ENCODE results near the gene PEX19. TPM values are rescaled to one million over a fixed set of nuclear protein-coding genes. Genes with fewer than 3 reads are reported as not detected.

PEX19 gene
- total and polyA plus RNA-seq, 2 experiments from 2014 or later: 82.5 to 172 TPM

- peak overlapping the region; percentile 98 for H3K27ac ChIP-seq
- DNase-seq (ENCODE audit: low read depth in 1 of 2, low spot score in 1 of 2): peak; percentile 48 to 75
- peak overlapping the region; percentile 81 for H3K4me3 ChIP-seq
- no peaks in the 10 kb centered on the region for H3K9me3 ChIP-seq (ENCODE audit: low read depth)
- H3K4me1 ChIP-seq (ENCODE audit: low read depth): peaks cover 26% of the 10 kb centered on the region
- TF ChIP-seq, protein P1, sequence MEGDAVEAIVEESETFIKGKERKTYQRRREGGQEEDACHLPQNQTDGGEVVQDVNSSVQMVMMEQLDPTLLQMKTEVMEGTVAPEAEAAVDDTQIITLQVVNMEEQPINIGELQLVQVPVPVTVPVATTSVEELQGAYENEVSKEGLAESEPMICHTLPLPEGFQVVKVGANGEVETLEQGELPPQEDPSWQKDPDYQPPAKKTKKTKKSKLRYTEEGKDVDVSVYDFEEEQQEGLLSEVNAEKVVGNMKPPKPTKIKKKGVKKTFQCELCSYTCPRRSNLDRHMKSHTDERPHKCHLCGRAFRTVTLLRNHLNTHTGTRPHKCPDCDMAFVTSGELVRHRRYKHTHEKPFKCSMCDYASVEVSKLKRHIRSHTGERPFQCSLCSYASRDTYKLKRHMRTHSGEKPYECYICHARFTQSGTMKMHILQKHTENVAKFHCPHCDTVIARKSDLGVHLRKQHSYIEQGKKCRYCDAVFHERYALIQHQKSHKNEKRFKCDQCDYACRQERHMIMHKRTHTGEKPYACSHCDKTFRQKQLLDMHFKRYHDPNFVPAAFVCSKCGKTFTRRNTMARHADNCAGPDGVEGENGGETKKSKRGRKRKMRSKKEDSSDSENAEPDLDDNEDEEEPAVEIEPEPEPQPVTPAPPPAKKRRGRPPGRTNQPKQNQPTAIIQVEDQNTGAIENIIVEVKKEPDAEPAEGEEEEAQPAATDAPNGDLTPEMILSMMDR (IDR thresholded peaks at IDR 0.05; ENCODE audit: low read depth, low read length): no peak
- no peaks in the 10 kb centered on the region for H3K27me3 ChIP-seq
- H3K36me3 ChIP-seq: no peaks in the 10 kb centered on the region
Measured at GRCh38 chr1:160261556-160261892, 23.4 kb downstream of the PEX19 start.

DNA sequence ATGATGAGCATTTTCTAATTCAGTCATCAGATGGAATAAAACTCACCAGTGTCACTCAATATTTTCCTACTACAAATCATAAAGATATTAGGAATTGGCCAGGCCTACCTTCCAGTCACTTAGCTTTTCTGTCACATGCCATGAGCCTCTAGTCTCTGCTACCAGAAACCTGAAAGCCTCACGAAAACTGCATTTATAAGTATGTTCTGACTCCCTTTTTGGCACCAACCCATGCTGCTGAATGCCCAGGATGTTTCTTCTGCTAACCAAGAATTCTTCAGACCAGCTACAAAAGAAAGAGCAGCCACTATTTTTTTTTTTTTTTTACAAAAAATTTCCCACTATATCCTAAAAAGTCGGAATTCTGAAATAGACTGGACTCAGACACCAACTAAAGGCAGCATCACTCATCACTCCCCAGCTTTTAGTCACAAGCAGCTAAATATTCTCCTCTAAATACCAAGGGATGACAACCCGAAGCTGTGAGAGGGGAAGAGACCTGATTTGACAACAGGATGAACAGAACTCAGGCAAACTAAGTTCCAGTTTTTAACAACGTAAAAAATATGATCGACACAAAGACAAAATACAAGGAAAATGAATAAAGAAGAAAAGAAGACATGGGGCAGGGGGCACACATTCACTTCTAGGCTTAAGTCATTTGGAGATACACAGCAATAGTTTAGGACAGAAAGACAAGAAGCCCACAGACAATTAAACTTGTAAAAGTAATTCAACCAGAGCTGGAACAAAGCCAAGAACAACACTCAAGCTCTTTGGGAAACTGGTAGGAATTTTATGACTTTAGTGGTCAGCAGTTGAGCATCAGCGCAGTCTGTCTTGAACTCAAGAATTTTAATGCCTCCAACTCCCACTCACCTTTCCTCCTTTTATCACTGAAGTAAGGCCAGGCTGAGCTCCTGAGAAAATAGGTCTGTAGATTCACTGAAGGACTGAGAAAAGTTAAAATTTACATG is 24.2 kb downstream of the PEX19 start:
- no peaks in the 10 kb centered on the region for H3K36me3 ChIP-seq
- H3K9me3 ChIP-seq (ENCODE audit: low read depth): no peaks in the 10 kb centered on the region
- TF ChIP-seq, protein P1 (IDR thresholded peaks at IDR 0.05; ENCODE audit: low read depth, low read length): no peak
- no peaks in the 10 kb centered on the region for H3K27me3 ChIP-seq
- H3K4me3 ChIP-seq: peak overlapping the region; percentile 81
- DNase-seq (ENCODE audit: low read depth in 1 of 2, low spot score in 1 of 2): peak; percentile 39 to 92
- peak overlapping the region; percentile 98 for H3K27ac ChIP-seq
- peaks cover 32% of the 10 kb centered on the region for H3K4me1 ChIP-seq (ENCODE audit: low read depth)

- DNase-seq (ENCODE audit: low read depth in 1 of 2, low spot score in 1 of 2): no peak
- no peak overlapping the region for H3K27ac ChIP-seq
Measured at GRCh38 chr1:160258177-160258798, 26.6 kb downstream of the PEX19 start.

GRCh38 chr1:160257411-160258015 is 27.4 kb downstream of the PEX19 start:
- H3K9me3 ChIP-seq (ENCODE audit: low read depth): no peaks in the 10 kb centered on the region
- no peak for DNase-seq (ENCODE audit: low read depth in 1 of 2, low spot score in 1 of 2)
- TF ChIP-seq, protein P1 (IDR thresholded peaks at IDR 0.05; ENCODE audit: low read depth, low read length): no peak
- H3K27ac ChIP-seq: no peak overlapping the region
- H3K27me3 ChIP-seq: no peaks in the 10 kb centered on the region
- H3K4me3 ChIP-seq: no peak overlapping the region
- H3K36me3 ChIP-seq: no peaks in the 10 kb centered on the region
- peaks cover 33% of the 10 kb centered on the region for H3K4me1 ChIP-seq (ENCODE audit: low read depth)

More at GRCh38 chr1:160258177-160258798, 26.6 kb downstream of the PEX19 start:
- TF ChIP-seq, protein P1 (IDR thresholded peaks at IDR 0.05; ENCODE audit: low read depth, low read length): no peak
- Histone ChIP-seq H3K4me3 (no peak overlapping the region), H3K27me3 (no peaks in the 10 kb centered on the region), H3K36me3 (no peaks in the 10 kb centered on the region), H3K9me3 (ENCODE audit: low read depth) (no peaks in the 10 kb centered on the region), H3K4me1 (ENCODE audit: low read depth) (peaks cover 32% of the 10 kb centered on the region)

- peak; percentile 41 to 91 for DNase-seq (ENCODE audit: low read depth in 1 of 2, low spot score in 1 of 2)
- peak overlapping the region; percentile 67 for H3K27ac ChIP-seq
- H3K9me3 ChIP-seq (ENCODE audit: low read depth): no peaks in the 10 kb centered on the region
- no peak overlapping the region for H3K4me3 ChIP-seq
- TF ChIP-seq, protein P1 (IDR thresholded peaks at IDR 0.05; ENCODE audit: low read depth, low read length): no peak
- H3K36me3 ChIP-seq: no peaks in the 10 kb centered on the region
- H3K27me3 ChIP-seq: no peaks in the 10 kb centered on the region
- H3K4me1 ChIP-seq (ENCODE audit: low read depth): peaks cover 38% of the 10 kb centered on the region
Measured at GRCh38 chr1:160256396-160257046, 28.4 kb downstream of the PEX19 start.
